OCI-M2 (cell line): ENCODE data around the gene KDM4C.

Experiments used
- DNase-seq: peaks from one replicate; lab custom pipeline; 2025; ENCODE audit not compliant: unreplicated experiment; lab: John Stamatoyannopoulos, UW

KDM4C gene

GRCh38 chr9:7195526-7195925, 437.8 kb downstream of the KDM4C start:
- DNase-seq: no peak

DNA sequence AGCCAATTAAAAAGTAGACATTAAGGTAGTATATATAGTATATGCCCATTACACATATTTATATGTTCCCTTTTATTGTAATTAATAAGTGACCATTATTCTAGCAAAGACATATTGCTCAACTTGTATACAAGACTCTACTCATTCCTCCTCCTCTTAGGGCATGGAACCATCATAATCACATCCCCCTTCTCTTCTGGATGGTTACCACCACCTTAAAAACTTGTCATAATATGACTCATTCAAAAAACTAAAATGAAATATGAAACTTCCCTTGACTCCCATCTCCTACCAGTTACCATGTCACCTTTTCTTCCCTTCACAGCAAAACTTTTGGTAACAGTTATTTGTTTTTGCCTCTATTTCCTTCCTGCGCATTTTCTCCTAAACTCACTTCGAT, 438.7 kb downstream of the KDM4C start:
- no peak for DNase-seq

DNA sequence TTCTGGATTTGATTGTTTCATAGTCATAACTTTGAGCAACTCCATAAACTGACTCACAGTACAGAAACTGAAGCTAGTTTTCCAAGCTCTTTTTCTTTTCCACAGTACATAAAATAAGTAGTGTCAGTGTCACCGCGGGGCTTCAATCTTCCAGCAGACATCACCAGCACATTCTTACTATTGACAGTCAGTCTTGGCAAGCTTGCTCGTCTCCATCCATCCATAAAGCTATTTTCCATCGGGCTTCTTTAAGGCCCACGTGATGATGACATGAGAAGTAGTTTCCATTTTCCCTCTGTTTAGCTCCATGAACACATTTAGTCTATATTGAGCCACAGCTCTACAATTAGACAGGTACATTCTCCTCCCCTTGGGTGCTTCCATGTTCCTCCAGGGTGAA, 443.4 kb downstream of the KDM4C start:
- DNase-seq: no peak

- no peak for DNase-seq
These were observed 448.0 kb downstream of the KDM4C start for GRCh38 chr9:7205806-7206205.

GRCh38 chr9:7206221-7206758, 448.5 kb downstream of the KDM4C start:
- DNase-seq: no peak

DNA sequence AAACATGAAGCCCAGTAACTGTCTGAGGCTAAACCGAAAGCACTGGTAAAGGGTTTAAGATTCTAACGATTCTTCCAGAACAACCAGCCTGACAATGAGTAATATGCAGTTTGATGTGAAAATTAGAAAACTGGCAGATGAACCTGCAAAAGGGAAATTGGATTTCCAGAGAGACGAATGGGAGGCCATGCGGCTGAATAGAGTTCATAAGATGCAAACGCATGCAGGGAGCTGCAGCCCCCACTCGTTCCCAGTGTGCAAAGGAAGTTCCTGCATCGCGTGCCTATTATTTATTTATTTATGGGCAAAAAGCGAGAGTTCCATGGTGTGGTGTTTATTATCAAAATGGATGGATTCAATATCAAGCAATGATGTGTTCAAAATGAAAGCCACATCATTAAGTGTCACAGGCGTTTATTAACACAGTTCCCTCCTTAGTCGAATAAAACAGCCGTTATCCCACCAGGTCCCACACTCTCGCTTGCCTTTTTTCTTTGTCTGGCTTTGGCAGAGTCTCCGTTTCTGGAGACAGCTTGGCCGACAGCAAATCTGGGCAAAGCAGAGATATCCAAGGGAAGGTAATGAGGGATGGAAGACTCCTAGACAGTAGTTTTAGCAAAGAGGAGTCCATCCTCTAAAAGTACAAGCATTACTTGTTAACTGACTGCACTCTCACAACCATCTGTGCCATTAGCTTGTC, 451.4 kb downstream of the KDM4C start:
- no peak for DNase-seq

GRCh38 chr9:7209990-7210389, 452.2 kb downstream of the KDM4C start:
- no peak for DNase-seq

DNA sequence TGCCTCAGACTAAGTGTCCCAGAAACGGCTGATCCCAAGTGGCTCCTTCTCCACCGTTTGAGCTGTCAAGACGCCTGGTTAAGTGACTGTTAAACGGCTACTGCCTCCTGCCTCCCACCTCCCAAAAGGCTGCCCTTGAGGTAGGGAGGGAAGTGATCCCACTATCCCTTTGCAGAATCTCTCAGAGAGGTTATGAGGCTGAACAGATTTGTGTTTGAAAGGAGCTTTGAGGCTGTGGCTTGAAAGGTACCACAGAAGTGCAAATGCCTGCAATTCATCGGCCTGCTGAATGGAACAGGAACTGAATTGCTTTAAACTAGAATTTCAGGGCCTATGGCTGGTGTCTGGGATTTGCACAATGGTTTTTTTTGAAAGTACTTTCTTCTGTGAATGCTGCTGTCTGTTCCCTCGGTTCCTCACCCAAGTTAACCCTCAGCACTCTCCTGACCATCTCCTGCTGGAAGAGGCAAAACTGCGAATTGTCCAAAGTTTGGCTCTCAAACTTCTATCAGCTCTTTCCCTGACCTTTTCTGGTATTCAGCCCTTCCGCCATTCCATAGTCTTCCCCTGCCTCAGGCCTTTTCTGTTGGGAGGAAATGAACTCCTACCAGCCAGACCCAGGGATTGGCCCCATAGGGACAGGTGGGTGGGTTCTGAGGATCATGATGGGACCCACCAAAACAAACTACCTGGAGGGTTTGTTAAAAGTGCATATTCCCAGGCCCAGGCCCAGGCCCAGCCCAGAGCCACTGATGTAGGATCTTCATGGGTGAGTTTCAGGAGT, 453.3 kb downstream of the KDM4C start:
- DNase-seq: no peak

DNA sequence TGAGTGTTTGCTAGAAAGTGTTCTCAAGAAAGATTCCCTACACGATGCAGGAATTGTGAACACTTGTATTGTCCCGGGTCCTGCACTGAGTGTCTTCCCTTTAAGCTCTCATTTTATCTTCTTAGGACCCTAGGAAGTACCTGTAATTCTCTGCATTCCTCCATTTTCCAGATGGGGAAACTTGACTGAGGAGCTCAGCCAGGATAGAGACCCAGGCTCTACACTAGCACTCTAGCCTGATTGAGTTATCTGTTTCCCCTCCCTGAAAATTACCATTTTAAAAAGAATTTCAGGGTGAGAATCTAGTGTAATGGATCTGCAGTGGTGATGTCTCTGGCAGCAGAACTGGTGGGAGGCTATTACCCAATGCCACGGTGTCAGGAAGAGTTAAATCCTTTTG, 453.9 kb downstream of the KDM4C start:
- no peak for DNase-seq

DNA sequence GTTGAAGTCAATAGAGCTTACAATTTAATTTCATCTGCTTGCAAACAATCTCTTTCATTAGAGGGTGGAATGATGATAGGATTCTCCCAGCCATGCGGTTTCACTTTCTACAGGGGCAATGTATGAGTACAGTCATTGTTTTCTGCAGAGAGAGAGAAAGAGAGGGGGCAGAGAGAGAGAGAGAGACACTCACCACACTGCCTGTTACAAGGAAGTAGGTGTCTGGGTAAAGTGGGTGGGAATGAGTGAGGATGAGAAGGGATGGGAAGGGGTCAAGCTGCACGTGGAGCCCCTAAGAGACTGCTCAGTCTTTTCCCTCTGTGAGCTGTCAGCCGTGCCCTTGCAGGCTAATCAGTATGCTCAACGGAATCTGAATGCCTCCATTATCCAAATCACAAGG, 454.3 kb downstream of the KDM4C start:
- no peak for DNase-seq

DNA sequence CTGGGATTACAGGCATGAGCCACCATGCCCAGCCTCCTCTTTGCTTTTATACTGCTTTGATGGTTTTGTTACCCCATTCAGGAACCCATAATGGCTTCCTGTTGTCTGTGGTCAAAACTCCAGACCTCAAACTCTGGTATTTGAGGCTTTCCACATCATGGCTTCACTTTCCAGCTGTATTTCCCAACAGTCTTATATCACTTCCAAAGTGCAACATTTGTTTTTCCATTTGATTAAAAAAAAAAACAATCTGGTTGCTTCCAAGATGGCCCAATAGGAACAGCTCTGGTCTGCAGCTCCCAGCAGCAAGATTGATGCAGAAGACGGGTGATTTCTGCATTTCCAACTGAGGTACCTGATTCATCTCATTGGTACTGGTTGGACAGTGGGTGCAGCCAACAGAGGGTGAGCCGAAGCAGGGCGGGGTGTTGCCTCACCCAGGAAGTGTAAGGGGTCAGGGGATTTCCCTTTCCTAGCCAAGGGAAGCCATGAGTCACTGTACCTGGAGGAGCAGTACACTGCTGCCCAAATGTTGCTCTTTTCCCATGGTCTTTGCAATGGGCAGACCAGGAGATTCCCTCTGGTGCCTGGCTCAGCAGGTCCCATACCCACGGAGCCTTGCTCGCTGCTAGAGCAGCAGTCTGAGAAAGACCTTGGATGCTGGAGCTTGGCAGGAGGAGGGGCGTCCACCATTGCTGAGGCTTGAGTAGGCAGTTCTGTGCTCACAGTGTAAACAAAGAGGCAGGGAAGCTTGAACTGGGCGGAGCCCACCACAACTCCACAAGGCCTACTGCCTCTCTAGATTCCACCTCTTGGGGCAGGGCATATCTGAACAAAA, 458.4 kb downstream of the KDM4C start:
- DNase-seq: no peak

DNA sequence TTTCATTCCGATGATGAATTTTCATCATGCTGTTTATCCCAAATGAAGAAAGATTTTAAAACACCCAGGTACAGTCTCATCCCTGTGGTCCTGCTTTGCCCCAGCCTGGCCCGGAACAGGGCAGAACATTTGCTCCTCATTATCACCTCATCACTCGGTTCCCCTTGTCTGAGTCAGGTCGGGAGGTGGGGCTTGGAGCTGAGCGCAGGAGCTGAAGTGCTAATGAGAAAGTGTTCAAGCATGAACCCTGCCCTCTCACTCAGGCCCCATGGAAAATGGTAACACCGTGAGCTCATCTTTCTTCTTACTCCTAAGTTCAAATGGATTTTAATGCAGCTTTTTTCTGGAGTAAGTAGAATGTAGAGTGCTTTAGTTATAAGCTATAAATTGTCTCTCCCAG, 466.2 kb downstream of the KDM4C start:
- DNase-seq: no peak
